ENCODE data around the gene ANTXRL.
"Not testable (repeated sequence)": the region's sequence is repeated elsewhere in the genome, so short reads cannot be mapped to it uniquely, and the experiment has no call there.

Gene ANTXRL

DNA sequence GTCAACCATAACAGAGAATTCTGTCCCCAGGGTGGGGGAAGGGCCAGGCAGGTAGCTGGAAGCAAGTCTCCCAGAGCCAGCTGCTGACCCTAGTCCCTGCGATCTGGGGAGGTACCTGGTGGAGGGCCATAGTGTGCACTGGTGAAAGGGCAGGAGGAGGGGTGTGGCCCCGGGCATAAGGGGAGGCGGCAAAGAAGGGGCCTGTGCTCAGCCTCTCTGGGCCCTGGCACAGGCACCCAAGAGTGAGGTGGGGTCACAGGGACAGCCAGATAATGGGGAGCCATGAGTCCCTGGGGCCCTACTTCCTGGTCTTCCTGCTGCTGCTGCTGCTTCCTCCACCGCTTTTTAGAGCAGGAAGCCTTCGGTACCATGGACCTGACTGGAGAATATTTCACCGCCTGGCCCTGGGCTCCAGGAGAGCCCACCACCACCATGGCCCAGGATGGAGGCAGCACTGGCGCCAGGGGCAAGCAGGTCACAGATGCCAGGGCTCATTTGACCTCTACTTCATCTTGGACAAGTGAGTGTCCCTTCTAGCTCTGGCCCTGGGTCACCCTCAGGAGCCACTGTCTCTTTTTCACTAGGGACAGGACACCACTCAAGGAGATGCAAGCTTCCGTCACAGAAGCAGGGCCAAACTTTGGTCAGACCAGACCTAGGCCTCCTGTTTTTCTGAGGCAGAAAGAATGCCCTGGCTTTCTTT is at the start of gene ANTXRL:
ANTXRL (plus strand) TSS at position 7 of the 703 bp plus-strand sequence; CDS start at position 273, 266 bp downstream.
- no peak for DNase-seq

DNA sequence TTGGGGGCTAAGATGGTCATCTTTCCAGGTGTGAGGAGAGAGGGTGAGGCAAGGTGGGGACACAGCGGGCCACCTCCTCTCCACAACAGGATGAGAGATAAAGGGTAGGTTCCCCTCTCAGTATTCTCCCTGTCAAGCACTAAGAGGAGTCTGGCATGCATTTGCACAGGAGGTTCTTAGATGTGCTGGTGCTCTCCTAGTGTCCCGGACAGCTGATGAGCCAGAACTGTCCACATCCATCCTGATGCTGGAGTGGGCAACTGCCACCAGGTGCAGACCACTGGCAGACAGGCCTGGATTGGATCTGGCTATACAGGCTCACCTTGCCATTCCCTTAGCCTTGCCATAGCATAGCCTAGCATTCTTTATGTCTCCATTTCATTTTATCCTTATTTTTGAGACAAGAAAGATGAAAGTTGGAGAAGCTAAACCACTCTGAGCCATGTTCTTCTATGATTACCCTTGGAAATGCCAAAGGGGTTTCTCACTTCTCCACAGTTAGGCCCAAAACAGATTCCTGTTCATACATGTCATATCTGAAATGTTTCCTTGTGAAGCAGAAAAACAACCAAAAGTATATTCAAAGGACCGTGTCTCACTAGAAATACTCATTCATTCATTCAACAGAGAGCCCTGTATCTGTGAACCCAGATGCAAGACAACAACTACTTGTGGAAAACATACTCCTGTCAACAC is 48.8 kb upstream of the ANTXRL start:
- DNase-seq, result no peak

DNA sequence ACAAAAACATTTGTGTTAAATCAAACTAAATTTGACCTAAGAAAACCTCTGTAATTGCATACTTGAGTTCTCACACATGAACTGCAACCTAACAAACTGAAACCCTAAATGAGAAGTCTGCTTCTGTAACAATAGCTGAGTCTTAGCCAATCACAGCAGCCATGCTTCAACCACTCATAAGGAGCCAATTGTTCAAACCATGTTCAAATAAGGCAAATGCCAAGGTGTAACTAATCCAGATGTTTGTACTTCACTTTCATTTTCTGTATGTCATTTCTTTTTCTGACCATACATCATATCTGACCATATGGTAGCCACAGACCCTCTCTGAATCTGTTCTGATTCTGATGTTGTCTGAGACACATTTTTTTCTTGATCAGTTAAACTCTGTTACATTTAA is 47.5 kb upstream of the ANTXRL start:
- DNase-seq, result no peak

- no peak for DNase-seq
Measured at GRCh38 chr10:46239993-46240683, 46.7 kb upstream of the ANTXRL start.

DNA sequence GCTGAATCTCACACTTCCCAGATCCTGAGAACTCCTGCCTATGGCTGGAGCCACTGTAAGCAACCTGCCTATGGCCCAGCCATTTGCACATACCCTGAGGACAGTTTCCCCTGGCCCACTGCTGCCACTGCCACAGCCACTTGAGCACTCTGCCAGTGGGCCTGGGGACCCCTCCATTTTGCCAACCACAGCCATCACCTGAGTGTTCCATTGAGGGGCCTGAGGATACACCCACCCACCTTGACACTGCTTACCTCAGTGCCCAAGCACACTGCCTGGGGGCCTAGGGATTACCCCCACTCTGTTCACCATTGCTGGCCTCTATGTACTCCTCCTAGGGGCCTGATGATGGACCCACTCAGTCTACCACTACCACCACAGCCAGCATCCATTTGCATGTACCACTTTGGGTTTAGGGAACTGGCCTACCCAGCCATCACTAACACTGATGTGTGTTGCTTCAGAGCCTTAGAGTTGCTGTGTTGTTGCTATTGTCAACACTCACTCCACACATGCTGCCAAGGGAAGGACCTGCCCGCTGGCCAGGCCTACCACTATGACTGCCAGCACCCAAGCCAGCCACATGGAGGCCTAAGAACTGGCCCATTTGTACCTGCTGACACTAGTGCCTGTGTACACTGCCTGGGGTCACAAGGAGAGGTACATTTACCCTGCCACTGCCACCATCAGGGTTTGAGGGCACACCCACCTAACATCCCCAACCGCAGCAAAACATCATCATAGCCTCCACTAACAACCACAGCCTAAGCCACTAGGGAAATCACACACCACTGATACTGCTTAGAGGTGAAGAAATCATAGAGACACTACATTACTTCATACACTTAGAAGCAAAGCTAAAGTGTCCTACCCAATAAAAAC is 45.9 kb upstream of the ANTXRL start:
- no peak for DNase-seq

- no peak for DNase-seq
Measured at GRCh38 chr10:46245381-46245900, 41.4 kb upstream of the ANTXRL start.

DNA sequence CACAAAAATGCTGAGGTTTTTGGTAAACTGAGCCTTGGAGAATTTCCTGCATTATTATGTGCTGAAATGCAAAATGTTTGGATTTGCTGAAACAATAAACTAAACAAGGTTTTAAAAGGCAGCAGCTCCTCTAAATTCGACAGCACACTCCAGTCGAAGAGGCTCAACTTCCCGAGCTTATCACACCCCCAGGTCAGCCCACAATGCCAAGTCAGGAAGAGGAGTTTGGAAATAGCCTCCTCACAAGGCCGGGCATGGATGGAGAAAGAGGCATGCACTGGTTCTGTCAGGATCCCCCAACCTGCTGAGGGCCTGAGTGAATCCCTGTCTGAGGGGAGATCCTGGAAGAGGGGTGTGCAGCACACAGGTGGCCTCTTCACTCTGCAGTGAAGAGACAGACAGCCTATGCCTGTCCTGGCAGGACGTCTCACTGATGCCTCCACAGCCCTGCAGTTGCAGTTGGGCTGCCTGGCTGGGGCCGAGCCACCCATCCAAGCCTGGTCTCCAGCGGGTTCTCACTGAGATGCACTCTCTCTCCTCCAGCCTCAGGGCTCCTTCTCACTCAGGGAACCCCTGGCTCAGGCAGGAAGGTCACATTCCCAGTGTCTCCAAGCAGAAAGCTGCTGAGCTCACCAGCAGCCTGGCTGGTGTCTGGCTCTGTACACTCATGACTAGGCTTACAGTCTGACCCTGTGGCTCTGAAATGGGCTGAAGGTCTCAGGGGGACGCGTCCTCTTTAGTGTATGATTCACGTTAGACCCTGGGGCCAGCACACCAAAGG is 40.2 kb upstream of the ANTXRL start:
- DNase-seq, result not testable (repeated sequence)

GRCh38 chr10:46247181-46247475 is 39.7 kb upstream of the ANTXRL start:
- no peak for DNase-seq

GRCh38 chr10:46247808-46248569 is 38.8 kb upstream of the ANTXRL start:
- DNase-seq, result no peak

GRCh38 chr10:46248651-46249146 is 38.1 kb upstream of the ANTXRL start:
- DNase-seq, result no peak

DNA sequence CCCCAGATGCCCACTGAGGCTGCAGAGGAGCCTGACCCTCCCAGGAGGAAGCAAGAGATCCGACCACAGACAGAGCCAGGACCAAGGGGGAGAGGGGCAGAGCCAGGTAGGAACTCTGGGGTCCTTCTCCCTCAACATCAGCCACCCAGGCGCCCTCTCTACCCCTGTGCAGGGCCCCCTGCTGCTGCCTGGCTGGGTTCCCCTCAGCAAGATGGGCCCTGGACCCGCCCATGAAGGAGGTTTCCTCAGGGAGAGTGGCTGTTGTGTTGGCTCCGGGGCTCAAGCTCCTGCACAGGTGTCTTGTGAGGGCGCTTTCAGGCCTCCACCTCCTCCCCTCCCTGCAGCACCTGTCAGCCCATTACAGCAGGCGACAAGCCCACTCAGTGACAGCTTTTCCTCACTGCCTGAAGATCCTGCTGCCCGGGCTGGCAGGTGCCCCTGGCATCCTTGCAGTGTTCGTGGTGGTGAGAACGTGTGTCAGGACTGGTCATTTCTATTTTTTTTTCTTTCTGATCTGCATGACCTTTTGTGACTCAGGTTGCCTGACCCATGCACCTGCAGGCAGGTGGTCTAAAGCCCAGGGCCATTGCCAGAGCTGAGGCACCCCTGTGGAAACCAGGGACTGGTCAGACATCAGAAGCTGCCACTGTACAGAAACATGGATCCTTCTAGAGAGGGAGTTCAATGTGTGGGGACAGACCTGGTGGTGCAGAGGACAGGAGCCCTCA is 37.0 kb upstream of the ANTXRL start:
- DNase-seq, result not testable (repeated sequence)

DNA sequence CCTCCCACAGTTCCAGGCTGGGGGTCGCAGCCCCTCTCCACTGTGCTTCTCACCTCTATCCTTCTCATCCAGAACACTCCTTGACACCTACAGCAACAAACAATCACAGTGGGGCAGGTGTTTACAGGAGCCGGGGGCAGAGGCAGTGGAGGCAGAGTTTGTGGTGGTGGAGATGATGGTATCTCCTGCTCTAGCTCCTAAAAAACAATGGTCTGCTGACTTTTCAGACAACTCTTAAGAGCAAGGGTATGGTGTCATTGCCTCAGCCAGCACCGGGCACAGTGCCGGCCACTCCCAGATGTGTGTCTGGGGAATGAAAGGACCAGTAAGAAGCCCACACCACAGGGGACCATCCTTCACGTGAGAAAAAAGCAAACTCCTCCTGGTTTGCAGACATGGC is 36.3 kb upstream of the ANTXRL start:
- DNase-seq, result no peak

GRCh38 chr10:46250898-46251856 is 35.6 kb upstream of the ANTXRL start:
- no peak for DNase-seq

GRCh38 chr10:46251857-46252847 is 34.6 kb upstream of the ANTXRL start:
- no peak for DNase-seq

- no peak for DNase-seq
Measured at GRCh38 chr10:46253076-46254006, 33.5 kb upstream of the ANTXRL start.

GRCh38 chr10:46254007-46254383 is 32.8 kb upstream of the ANTXRL start:
- no peak for DNase-seq

GRCh38 chr10:46254467-46254866 is 32.3 kb upstream of the ANTXRL start:
- no peak for DNase-seq

Measured in NCI-H82 (cell line).